SK-N-SH (cell line): ENCODE results near the gene PSMD2. TPM values are rescaled to one million over a fixed set of nuclear protein-coding genes. Genes with fewer than 3 reads are reported as not detected.

Experiments used
- CTCF ChIA-PET: fragments of 300-600, 350-600 bp; formaldehyde crosslinking; extraction: SDS; loops from one replicate; lab custom pipeline; 2021; lab: Yijun Ruan, JAX
- POLR2A ChIA-PET: fragments of 350-600 bp; sonication (Branson Sonifier 250); formaldehyde crosslinking; extraction: SDS; loops from one replicate; lab custom pipeline; 2020; ENCODE audit warnings: antibody characterized with exemption, inconsistent platforms; lab: Yijun Ruan, JAX
- DNase-seq: peaks from one replicate; pipeline ENCODE4 v3.0.0; 2012
- H2AFZ ChIP-seq: fragments of 200-600 bp; sonication (generic); 2 replicates; pipeline ENCODE4 v1.8.1; 2016; ENCODE audit warnings: antibody characterized with exemption, mild to moderate bottlenecking, low read depth
- H3F3A ChIP-seq: fragments of 200-600 bp; sonication (generic); replicated peaks from 2 replicates; pipeline ENCODE3; 2016; ENCODE audit warnings: antibody characterized with exemption, mild to moderate bottlenecking; ENCODE audit not compliant: insufficient read depth
- H3K27ac ChIP-seq, 2 experiments: fragments of 200-500 bp in 1 of 2; fragments of 200-600 bp in 1 of 2; sonication (Bioruptor generic) in 1 of 2; sonication (generic), shearing (Covaris generic) in 1 of 2; 2 replicates each; pipeline versions ENCODE4 v1.5.1 to v1.6.1; 2014 to 2016; ENCODE audit warnings: low read depth in 2 of 2, inconsistent platforms in 1 of 2, low read length in 1 of 2, mild to moderate bottlenecking in 1 of 2, mixed read lengths in 1 of 2
- H3K27me3 ChIP-seq: fragments of 200-600 bp; sonication (generic), shearing (Covaris generic); 2 replicates; pipeline ENCODE4 v1.6.1; 2016; ENCODE audit warnings: mixed run types; ENCODE audit not compliant: insufficient read depth
- H3K36me3 ChIP-seq, 2 experiments: fragments of 200-500 bp in 1 of 2; fragments of 200-600 bp in 1 of 2; sonication (Bioruptor generic) in 1 of 2; sonication (generic) in 1 of 2; replicated peaks in 1 of 2; 2 replicates each; pipeline versions ENCODE3 to v1.5.1; 2014 to 2016; ENCODE audit warnings: low read length in 1 of 2, mild to moderate bottlenecking in 1 of 2; ENCODE audit not compliant: insufficient read depth in 2 of 2, control insufficient read depth in 1 of 2
- H3K4me1 ChIP-seq, 2 experiments: fragments of 200-500 bp in 1 of 2; fragments of 200-600 bp in 1 of 2; sonication (Bioruptor generic) in 1 of 2; sonication (generic), shearing (Covaris generic) in 1 of 2; 2 replicates each; pipeline versions ENCODE4 v1.5.1 to v1.6.1; 2014 to 2016; ENCODE audit warnings: low read depth in 1 of 2, low read length in 1 of 2, mixed run types in 1 of 2; ENCODE audit not compliant: insufficient read depth in 2 of 2, control insufficient read depth in 1 of 2
- H3K4me2 ChIP-seq: fragments of 200-600 bp; sonication (generic), shearing (Covaris generic); 2 replicates; pipeline ENCODE4 v1.6.1; 2017; ENCODE audit warnings: mixed run types
- H3K4me3 ChIP-seq, 2 experiments: fragments of 200-500 bp in 1 of 2; fragments of 200-600 bp in 1 of 2; sonication (Bioruptor generic) in 1 of 2; sonication (generic), shearing (Covaris generic) in 1 of 2; 2 replicates each; pipeline versions ENCODE4 v1.5.1 to v1.8.1; 2014 to 2016; ENCODE audit warnings: low read depth in 2 of 2, inconsistent platforms in 1 of 2, low read length in 1 of 2, mild to moderate bottlenecking in 1 of 2, mixed read lengths in 1 of 2, moderate library complexity in 1 of 2
- H3K79me2 ChIP-seq: fragments of 200-600 bp; sonication (generic); 2 replicates; pipeline ENCODE4 v1.8.1; 2017; ENCODE audit warnings: mild to moderate bottlenecking; ENCODE audit not compliant: insufficient read depth
- H3K9ac ChIP-seq: fragments of 200-600 bp; sonication (generic); 2 replicates; pipeline ENCODE4 v1.6.1; 2017; ENCODE audit warnings: mixed run types
- H3K9me2 ChIP-seq: fragments of 200-600 bp; sonication (generic); 2 replicates; pipeline ENCODE4 v1.6.1; 2017; ENCODE audit warnings: mixed run types
- H3K9me3 ChIP-seq: fragments of 200-600 bp; sonication (generic); 2 replicates; pipeline ENCODE4 v1.6.1; 2017; ENCODE audit warnings: mixed run types, mild to moderate bottlenecking, moderate library complexity
- H4K20me1 ChIP-seq: fragments of 200-600 bp; sonication (generic); 2 replicates; pipeline ENCODE4 v1.6.1; 2017; ENCODE audit warnings: mild to moderate bottlenecking, mixed run types; ENCODE audit not compliant: insufficient read depth
- EP300 ChIP-seq, 2 experiments: IDR thresholded peaks; 2 replicates each; pipeline versions ENCODE4 v1.4.0 to v1.6.1; 2012; ENCODE audit warnings: borderline replicate concordance in 1 of 2, low read depth in 1 of 2, low read length in 1 of 2
- FOXJ3 ChIP-seq: sonication (generic); formaldehyde crosslinking; IDR thresholded peaks from 2 replicates; pipeline ENCODE4 v1.5.1; 2020; ENCODE audit warnings: mild to moderate bottlenecking, missing genetic modification reagents
- GABPA ChIP-seq: IDR thresholded peaks from 2 replicates; pipeline ENCODE4 v1.4.0; 2012; ENCODE audit warnings: low read depth, mild to moderate bottlenecking
- IRF3 ChIP-seq: fragments of 150-350 bp; IDR thresholded peaks from 2 replicates; pipeline ENCODE4 v1.6.1; 2016; ENCODE audit warnings: mild to moderate bottlenecking, low read depth, low read length
- MXI1 ChIP-seq: IDR thresholded peaks from 2 replicates; pipeline ENCODE4 v1.6.1; 2012; ENCODE audit warnings: mild to moderate bottlenecking, low read depth, low read length, improper control_type of control experiment
- NFIC ChIP-seq: IDR thresholded peaks from 2 replicates; pipeline ENCODE4 v1.4.0; 2012; ENCODE audit warnings: borderline replicate concordance
- NRF1 ChIP-seq: IDR thresholded peaks from 2 replicates; pipeline ENCODE4 v1.6.1; 2012; ENCODE audit warnings: low read depth, mild to moderate bottlenecking, low read length
- PBX3 ChIP-seq: IDR thresholded peaks from 2 replicates; pipeline ENCODE4; 2012
- SIN3A ChIP-seq: IDR thresholded peaks from 2 replicates; pipeline ENCODE4 v1.6.1; 2012; ENCODE audit warnings: low read depth, mild to moderate bottlenecking, low read length, moderate library complexity, borderline replicate concordance
- TAF1 ChIP-seq: IDR thresholded peaks from 2 replicates; pipeline ENCODE4 v1.6.1; 2012; ENCODE audit warnings: low read depth, mild to moderate bottlenecking, low read length, moderate library complexity, borderline replicate concordance
- USF1 ChIP-seq: IDR thresholded peaks from 2 replicates; pipeline ENCODE4 v1.4.0; 2012; ENCODE audit warnings: low read depth, borderline replicate concordance
- USF2 ChIP-seq: fragments of 150-350 bp; IDR thresholded peaks from 2 replicates; pipeline ENCODE4 v1.6.1; 2017; ENCODE audit warnings: antibody characterized with exemption, low read length, low read depth, borderline replicate concordance
- YY1 ChIP-seq: IDR thresholded peaks from 2 replicates; pipeline ENCODE4 v1.4.0; 2012; ENCODE audit warnings: low read depth, mild to moderate bottlenecking
- WGBS: methylation state at CpG from one replicate; pipeline ENCODE4 v1.1.6; 2017; ENCODE audit warnings: low lambda C conversion rate; 5-methylcytosine and 5-hydroxymethylcytosine counted together
- polyA plus RNA-seq, 3 experiments: library from polyadenylated mRNA; depleted of rRNA; stranded (reverse); fragments of >200 nt; gene quantifications; 2 replicates each; pipeline ENCODE4 v1.2.3, GENCODE V29; 2012

PSMD2 gene
- polyA plus RNA-seq, 1 of the 3 experiments (the other 2 are of a cell fraction) = 328 TPM

- POLR2A ChIA-PET = no interaction called here
- no peak overlapping the region for H3K4me2 ChIP-seq
- H3K9me2 ChIP-seq = no peaks in the 10 kb centered on the region
- no peak for TF ChIP-seq GABPA
- no peak for TF ChIP-seq IRF3
- no peak for TF ChIP-seq USF1
- TF ChIP-seq PBX3 = no peak
- TF ChIP-seq FOXJ3 (CRISPR knock-in tag) = no peak
- TF ChIP-seq MXI1 = no peak
- no peak for TF ChIP-seq NRF1
- TF ChIP-seq NFIC = no peak
- no peak for TF ChIP-seq SIN3A
- no peak for TF ChIP-seq TAF1
- TF ChIP-seq EP300 (IDR thresholded peaks at IDR 0.05; ENCODE audit: borderline replicate concordance in 1 of 2, low read depth in 1 of 2, low read length in 1 of 2) = no peak
- no peak for TF ChIP-seq USF2
- no peak for TF ChIP-seq YY1
- no peak for DNase-seq
- H3K4me3 ChIP-seq = no peak overlapping the region
- CTCF ChIA-PET = interaction anchor here (0.7 to 1.9 kb wide), 3 partner anchors 27 to 339 kb away, joined by 4 to 7 read pairs (median 5); no protein-coding TSS in a partner anchor
- no peak overlapping the region for H3K9ac ChIP-seq
- no peaks in the 10 kb centered on the region for H3K36me3 ChIP-seq
- 90% methylated on average over 21 of the region's 23 CpGs for WGBS
- H4K20me1 ChIP-seq = peaks cover 24% of the 10 kb centered on the region
- H3K9me3 ChIP-seq = no peaks in the 10 kb centered on the region
- peaks cover 0 to 17% of the 10 kb centered on the region in 2 experiments; a peak in 1 of 4 replicates for H3K4me1 ChIP-seq
- H3K27me3 ChIP-seq = no peaks in the 10 kb centered on the region
- peaks cover 4% of the 10 kb centered on the region for H3F3A ChIP-seq
- H3K79me2 ChIP-seq = no peaks in the 10 kb centered on the region
- no peak overlapping the region for H2AFZ ChIP-seq
- no peak overlapping the region for H3K27ac ChIP-seq
Measured at GRCh38 chr3:184257083-184257915, 41.7 kb upstream of the PSMD2 start.
